SIG-M5 (cell line): ENCODE results near the gene NDUFAB1.
"Not testable (repeated sequence)": the region's sequence is repeated elsewhere in the genome, so short reads cannot be mapped to it uniquely, and the experiment has no call there.

Source experiments
- DNase-seq: peaks from one replicate; lab custom pipeline; 2025; lab: John Stamatoyannopoulos, UW

Gene NDUFAB1

DNA sequence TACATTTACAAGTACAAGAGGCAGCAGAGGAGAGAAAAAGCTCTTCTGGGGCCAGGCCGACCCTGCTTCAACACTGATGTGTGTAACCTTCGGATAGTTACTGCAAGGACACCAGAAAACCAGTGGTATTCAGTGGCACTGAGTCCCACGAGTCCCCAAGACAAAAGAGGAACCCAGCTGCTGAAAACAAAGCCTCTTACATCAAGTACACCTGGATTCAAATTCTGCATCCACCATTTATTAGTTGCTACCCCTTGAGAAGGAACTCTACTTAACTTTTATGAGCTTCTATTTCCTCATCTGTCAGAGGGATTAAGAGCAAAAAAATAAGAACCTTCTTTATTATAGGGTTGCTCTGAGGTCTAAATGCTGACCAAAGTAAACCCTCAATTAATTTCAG, 41.6 kb downstream of the NDUFAB1 start:
- no peak for DNase-seq

DNA sequence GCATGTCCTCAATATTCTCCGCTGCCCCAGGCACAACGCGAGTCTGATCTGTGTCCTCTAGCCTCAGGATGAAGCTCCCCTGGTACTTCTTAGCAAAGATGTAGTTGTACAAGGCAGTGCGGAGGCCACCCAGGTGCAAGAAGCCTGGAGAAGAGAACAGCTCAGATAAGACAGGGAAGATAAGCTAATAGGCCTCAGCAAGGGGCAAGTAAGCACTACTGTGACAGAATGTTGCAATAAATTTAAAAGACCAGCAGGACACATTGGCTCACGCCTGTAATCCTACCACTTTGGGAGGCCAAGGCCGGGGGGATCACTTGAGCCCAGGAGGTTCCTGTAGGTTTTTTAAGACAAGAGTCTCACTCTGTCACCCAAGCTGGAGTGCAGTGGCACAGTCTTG, 44.0 kb downstream of the NDUFAB1 start:
- DNase-seq, result no peak

DNA sequence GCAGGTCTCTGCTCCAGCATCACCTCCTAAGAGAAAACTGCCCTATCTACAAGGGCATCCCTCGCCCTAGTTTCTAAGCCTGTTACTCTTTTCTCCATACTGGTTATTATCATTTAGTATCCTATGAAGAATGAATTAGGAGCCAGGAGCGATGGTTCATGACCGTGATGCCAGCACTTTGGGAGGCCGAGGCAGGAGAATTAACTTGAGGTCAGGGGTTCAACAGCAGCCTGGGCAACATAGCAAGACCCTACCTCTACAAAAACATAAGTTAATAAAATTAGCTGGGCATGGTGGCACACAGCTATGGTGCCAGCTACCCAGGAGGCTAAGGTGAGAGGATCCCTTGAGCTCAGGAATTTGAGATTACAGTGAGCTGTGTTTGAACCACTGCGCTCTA, 46.2 kb downstream of the NDUFAB1 start:
- no peak for DNase-seq

DNA sequence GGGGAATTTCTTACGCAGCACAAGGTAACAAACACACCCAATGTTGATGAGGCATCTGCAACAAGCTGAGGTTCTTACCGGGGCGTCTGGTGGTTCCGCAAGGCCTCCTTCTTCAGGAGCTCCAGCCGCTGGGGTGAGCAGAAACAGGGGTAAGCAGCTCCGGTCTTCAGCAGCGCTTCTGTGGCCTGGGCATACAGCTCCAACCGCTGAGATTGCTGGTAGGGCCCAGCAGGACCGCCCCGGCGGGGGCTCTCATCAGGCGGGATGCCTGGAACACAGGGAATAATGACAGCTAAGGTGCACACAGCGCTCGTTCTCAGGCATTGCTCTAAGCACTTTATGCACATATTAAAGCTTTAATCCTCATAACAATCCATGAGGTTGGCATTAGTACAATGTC, 51.7 kb downstream of the NDUFAB1 start:
- DNase-seq, result no peak

DNA sequence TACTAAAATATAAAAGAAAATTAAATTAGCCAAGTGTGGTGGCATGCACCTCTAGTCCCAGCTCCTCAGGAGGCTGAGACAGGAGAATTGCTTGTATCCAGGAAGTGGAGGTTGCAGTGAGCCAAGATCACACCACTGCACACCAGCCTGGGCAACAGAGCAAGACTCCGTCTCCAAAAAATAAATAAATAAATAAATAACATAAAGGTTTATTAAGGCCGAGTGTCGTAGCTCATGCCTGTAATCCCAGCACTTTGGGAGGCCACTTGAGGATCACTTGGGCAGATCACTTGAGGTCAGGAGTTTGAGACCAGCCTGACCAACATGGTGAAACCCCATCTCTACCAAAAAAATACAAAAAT, 55.3 kb downstream of the NDUFAB1 start:
- not testable (repeated sequence) for DNase-seq

DNA sequence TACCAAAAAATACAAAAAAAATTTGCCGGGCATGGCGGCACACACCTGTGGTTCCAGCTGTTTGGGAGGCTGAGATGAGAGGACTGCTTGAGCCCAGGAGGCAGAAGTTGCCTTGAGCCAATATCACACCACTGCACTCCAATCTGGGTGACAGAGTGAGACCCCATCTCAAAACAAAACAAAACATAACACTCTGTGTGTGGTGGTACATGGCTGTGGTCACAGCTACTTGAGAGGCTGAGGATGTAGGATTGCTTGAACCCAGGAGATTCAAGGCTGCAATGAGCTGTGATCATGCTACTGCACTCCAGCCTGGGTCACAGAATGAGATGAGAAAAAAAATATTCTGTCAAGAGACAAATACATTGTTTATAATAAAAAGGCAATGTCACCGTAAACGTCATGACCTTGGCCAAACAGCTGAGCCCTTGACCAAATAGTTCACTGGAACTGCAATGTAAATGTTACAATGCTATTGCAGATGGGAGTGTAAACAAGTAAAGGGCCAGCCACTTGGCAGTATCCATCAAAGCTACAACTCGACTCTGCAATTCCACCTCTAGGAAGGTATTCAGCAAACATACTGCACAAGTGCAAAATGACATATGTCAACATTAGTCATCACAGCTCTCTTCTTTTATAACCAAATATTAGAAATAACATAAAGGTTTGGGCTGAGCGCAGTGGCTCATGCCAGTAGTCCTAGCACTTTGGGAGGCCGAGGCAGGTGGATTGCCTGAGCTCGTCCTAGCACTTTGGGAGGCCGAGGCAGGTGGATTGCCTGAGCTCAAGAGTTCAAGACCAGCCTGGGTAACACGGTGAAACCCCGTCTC, 55.9 kb downstream of the NDUFAB1 start:
- no peak for DNase-seq

DNA sequence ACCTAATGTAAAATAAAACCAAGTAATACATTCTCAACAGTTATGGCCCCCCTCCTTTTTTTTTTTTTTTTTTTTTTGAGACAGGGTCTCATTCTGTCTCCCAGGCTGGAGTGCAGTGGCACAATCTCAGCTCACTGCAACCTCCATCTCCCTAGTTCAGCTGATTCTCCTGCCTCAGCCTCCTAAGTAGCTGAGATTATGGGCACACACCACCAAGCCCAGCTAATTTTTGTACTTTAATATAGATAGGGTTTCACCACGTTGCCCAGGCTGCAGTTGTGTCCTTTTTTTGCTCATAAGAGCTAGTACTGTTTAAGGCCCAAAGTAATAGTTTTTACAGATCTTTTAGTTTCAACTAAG, 57.2 kb downstream of the NDUFAB1 start:
- no peak for DNase-seq

DNA sequence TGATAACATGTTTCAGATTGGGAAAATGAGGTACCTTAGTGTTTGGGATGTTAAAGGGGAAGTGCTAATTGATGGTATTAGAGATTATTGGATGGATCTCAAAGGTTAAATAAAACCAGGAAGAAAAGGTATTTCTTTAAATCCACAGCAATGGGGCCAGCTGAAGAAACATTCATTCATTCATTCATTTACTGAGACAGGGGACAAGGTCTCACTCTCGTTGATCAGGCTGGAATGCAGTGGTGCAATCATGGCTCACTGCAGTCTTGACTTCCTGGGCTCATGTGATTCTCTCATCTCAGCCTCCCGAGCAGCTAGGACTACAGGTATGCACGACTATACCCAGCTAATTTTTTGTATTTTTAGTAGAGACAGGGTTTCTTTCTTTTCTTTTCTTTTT, 58.7 kb downstream of the NDUFAB1 start:
- no peak for DNase-seq

DNA sequence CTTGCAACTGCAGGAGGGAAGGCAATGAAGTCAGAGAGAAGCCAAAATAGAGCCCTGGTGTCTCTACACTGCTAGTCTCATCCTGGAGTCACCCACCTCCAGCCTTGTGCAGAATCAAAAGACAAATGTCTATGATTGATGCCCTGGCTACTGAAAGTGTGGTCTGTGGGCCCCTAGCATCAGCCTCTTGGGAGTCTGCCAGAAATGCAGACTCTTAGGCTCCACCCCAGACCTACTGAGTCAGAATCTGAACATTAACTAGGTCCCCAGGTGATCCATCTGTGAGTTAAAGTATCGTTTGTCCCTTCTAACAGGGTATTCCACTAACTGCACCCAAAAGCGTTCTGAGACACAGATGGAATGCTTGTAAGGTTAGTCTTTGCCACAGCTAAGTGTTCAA, 60.2 kb downstream of the NDUFAB1 start:
- no peak for DNase-seq

DNA sequence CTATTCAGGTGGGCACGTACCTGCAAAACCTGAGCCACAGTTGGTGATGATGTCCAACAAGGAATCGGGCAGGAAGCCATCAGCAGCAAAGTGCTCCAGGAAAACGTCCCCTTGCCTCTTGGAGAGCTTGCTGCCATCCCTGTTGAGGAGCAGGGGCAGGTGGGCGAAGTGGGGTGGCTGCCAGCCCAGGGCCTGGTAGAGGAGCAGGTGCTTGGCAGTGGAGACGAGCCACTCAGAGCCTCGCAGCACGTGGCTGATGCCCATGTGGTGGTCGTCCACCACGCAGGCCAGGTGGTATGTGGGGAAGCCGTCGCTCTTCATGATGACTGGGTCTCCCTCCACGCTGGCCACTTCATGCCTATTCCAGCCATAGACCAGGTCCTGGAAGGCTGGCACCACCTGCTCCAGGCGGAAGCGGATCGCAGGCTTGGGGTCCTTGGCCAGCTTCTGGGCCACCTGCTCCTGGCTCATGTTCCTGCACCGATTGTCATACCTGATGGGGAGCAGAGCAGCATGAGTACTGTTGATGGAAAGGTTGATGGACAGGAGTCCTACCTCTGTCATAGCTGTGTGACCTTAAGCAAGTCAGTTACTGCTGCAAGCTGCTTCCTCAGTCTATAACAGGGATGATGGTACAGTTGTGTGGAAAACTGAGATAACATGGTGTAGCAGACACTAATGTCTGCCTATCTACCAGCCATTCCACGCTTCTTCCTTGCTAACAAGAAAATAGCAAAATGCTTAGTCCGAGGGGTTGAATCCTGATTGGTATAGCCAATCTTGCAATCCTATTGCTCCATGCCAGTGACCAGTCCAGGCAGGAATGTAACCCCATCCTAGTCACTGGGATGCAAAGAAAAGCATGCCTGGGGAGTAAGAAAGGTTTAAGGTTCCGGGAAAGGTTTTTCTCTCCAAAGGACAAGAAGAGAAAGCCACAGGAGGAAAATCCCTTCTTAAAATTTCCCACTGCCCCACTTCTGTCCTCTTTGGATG, 61.0 kb downstream of the NDUFAB1 start:
- DNase-seq, result no peak

DNA sequence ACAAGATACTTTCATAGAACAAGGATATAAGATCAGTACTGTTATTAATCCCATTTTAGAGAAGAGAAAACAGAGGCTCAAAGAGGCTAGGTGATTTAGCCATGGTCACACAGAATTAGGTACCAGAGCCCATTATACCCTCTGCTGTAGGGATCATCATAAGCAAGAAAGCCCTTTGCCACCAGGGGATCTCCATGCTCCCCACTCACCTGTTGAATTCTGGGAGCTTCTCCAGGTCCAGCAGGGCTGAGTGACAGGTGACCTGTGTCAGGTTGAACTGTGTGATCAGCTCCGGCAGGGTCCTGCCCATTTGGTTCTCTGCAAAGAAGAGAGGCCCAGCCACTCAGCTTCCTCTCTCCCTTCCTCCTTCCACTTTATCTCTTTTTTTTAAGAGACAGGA, 63.7 kb downstream of the NDUFAB1 start:
- DNase-seq, result no peak
